HG02938 (cell line): ENCODE measurements around the gene MIER1.
"Not testable (repeated sequence)": the region's sequence is repeated elsewhere in the genome, so short reads cannot be mapped to it uniquely, and the experiment has no call there.

Experiments
- ATAC-seq: cut with Tn5 transposase; IDR thresholded peaks from one replicate; pipeline ENCODE4 v1.9.1; 2021; ENCODE audit warnings: mild to moderate bottlenecking, moderate library complexity; ENCODE audit not compliant: unreplicated experiment

MIER1 gene

GRCh38 chr1:66937529-66938234 lies 12.9 kb downstream of the MIER1 start:
- ATAC-seq: no peak

GRCh38 chr1:66938613-66939012 lies 13.8 kb downstream of the MIER1 start:
- ATAC-seq: no peak

GRCh38 chr1:66940981-66941380 lies 16.2 kb downstream of the MIER1 start:
- ATAC-seq: no peak

- ATAC-seq: no peak
Observed at GRCh38 chr1:66943361-66943969, 18.7 kb downstream of the MIER1 start.

GRCh38 chr1:66944330-66945274 lies 19.8 kb downstream of the MIER1 start:
- ATAC-seq: no peak

GRCh38 chr1:66945316-66945715 lies 20.5 kb downstream of the MIER1 start:
- ATAC-seq: no peak

GRCh38 chr1:66947267-66947666 lies 22.5 kb downstream of the MIER1 start:
- no peak for ATAC-seq

GRCh38 chr1:66951513-66951912 lies 26.7 kb downstream of the MIER1 start:
- no peak for ATAC-seq

- peak; percentile 85 for ATAC-seq
Observed at GRCh38 chr1:66954208-66954607, 29.4 kb downstream of the MIER1 start.

- ATAC-seq: no peak
Observed at GRCh38 chr1:66957938-66958337, 33.1 kb downstream of the MIER1 start.

- ATAC-seq: not testable (repeated sequence)
Observed at GRCh38 chr1:66966188-66966873, 41.5 kb downstream of the MIER1 start.

- ATAC-seq: no peak
Observed at GRCh38 chr1:66968574-66968973, 43.8 kb downstream of the MIER1 start.

- no peak for ATAC-seq
Observed at GRCh38 chr1:66978201-66978600, 53.4 kb downstream of the MIER1 start.

GRCh38 chr1:66979621-66980020 lies 54.8 kb downstream of the MIER1 start:
- ATAC-seq: not testable (repeated sequence)

- no peak for ATAC-seq
Observed at GRCh38 chr1:66980745-66981367, 56.1 kb downstream of the MIER1 start.

- ATAC-seq: no peak
Observed at GRCh38 chr1:66981679-66982078, 56.9 kb downstream of the MIER1 start.

- no peak for ATAC-seq
Observed at GRCh38 chr1:66982561-66983260, 57.9 kb downstream of the MIER1 start.

- peak; percentile 91 for ATAC-seq
Observed at GRCh38 chr1:66984491-66984890, 59.7 kb downstream of the MIER1 start.

GRCh38 chr1:66985835-66986234 lies 61.0 kb downstream of the MIER1 start:
- no peak for ATAC-seq

- no peak for ATAC-seq
Observed at GRCh38 chr1:66993076-66993475, 68.3 kb downstream of the MIER1 start.
